T-cell (primary cell): ENCODE data around the gene UPF1. TPM values are rescaled to one million over a fixed set of nuclear protein-coding genes. Genes with fewer than 3 reads are reported as not detected.
A peak's percentile ranks its signal among the peaks of the same experiment; 100 is the strongest.

Source experiments
- ATAC-seq, 4 experiments: fragments of 200-7000 bp in 3 of 4; fragments of 150-1000 bp in 1 of 4; cut with Tn5 transposase; replicated peaks in 1 of 4; 1 replicate in 3 of 4; 2 replicates in 1 of 4; pipeline ENCODE4 v1.10.0; 2021; ENCODE audit warnings: moderate library complexity in 3 of 4, mild to moderate bottlenecking in 2 of 4, moderate number of reproducible peaks in 1 of 4
- CTCF ChIA-PET, 2 donors: fragments of 300-600 bp; sonication (Branson Sonifier 250); formaldehyde crosslinking; loops; one replicate each; lab custom pipeline; 2022; ENCODE audit warnings: antibody characterized with exemption in 2 of 2; lab: Charles Lee
- POLR2A ChIA-PET, 2 donors: fragments of 300-600 bp; sonication (Branson Sonifier 250); formaldehyde crosslinking; loops; one replicate each; lab custom pipeline; 2022; ENCODE audit warnings: antibody characterized with exemption in 2 of 2; lab: Charles Lee
- DNase-seq, 35 experiments: peaks; one replicate each; pipeline versions ENCODE4 v3.0.0 to v3.0.0-alpha.2; 2013 to 2023
- H3K27ac ChIP-seq: one replicate; pipeline ENCODE4 v1.5.1; 2013; ENCODE audit warnings: low read length
- H3K27me3 ChIP-seq, 2 experiments: replicated peaks in 1 of 2; 1 replicate in 1 of 2; 2 replicates in 1 of 2; pipeline versions ENCODE4 v1.6.1 to v1.7.0; 2013; ENCODE audit warnings: low read length in 1 of 2, mixed read lengths in 1 of 2; ENCODE audit not compliant: control insufficient read depth in 2 of 2, insufficient read depth in 2 of 2; ENCODE audit errors: extremely low read depth in 1 of 2
- H3K36me3 ChIP-seq, 2 donors: 1 replicate in 1 of 2; 2 replicates in 1 of 2; pipeline versions ENCODE4 v1.6.1 to v1.7.0; 2013; ENCODE audit warnings: low read length in 1 of 2; ENCODE audit not compliant: control insufficient read depth in 2 of 2, insufficient read depth in 1 of 2; ENCODE audit errors: extremely low read depth in 1 of 2
- H3K4me1 ChIP-seq, 2 experiments: 1 replicate in 1 of 2; 2 replicates in 1 of 2; pipeline versions ENCODE4 v1.6.1 to v1.7.0; 2013; ENCODE audit warnings: low read length in 2 of 2, mixed read lengths in 1 of 2; ENCODE audit not compliant: insufficient read depth in 2 of 2, control insufficient read depth in 1 of 2; ENCODE audit errors: extremely low read depth in 1 of 2
- H3K4me3 ChIP-seq, 2 donors: 1 replicate in 1 of 2; 2 replicates in 1 of 2; pipeline versions ENCODE4 v1.5.1 to v1.7.0; 2013; ENCODE audit warnings: mild to moderate bottlenecking in 2 of 2, low read length in 1 of 2, moderate library complexity in 1 of 2; ENCODE audit not compliant: control insufficient read depth in 1 of 2; ENCODE audit errors: extremely low read depth in 1 of 2
- H3K9me3 ChIP-seq: 2 replicates; pipeline ENCODE4 v1.7.0; 2013
- H3K27ac Mint-ChIP-seq, 2 donors: one replicate each; pipeline ENCODE4 v1.8.0; 2020 to 2021; ENCODE audit warnings: mild to moderate bottlenecking in 2 of 2, mixed read lengths in 2 of 2
- H3K27me3 Mint-ChIP-seq, 2 donors: one replicate each; pipeline ENCODE4 v1.8.0; 2021 to 2022; ENCODE audit warnings: mixed read lengths in 2 of 2
- H3K36me3 Mint-ChIP-seq: one replicate; pipeline ENCODE4 v1.8.0; 2021; ENCODE audit warnings: mixed read lengths
- H3K4me1 Mint-ChIP-seq, 3 donors: one replicate each; pipeline ENCODE4 v1.8.0; 2020 to 2022; ENCODE audit warnings: mixed read lengths in 3 of 3, mild to moderate bottlenecking in 1 of 3
- H3K4me3 Mint-ChIP-seq, 3 donors: one replicate each; pipeline ENCODE4 v1.8.0; 2020 to 2022; ENCODE audit warnings: mild to moderate bottlenecking in 3 of 3, mixed read lengths in 3 of 3, moderate library complexity in 3 of 3
- H3K9me3 Mint-ChIP-seq, 3 donors: one replicate each; pipeline ENCODE4 v1.8.0; 2020 to 2022; ENCODE audit warnings: mixed read lengths in 3 of 3
- WGBS: methylation state at CpG from one replicate; pipeline ENCODE4 v1.1.5; 2013; ENCODE audit warnings: missing lambda C conversion rate; ENCODE audit not compliant: insufficient coverage; 5-methylcytosine and 5-hydroxymethylcytosine counted together
- total RNA-seq, 35 experiments: library from RNA in 6 of 35; stranded (reverse) in 6 of 35; fragments of 120-200 nt in 1 of 35; gene quantifications; one replicate each; pipeline versions ENCODE4 v1.2.1 to v1.2.4 and lab custom pipeline; 2013 to 2026

UPF1 gene
- total RNA-seq, 5 donors from 2014 or later (not counting 1 experiment from before 2014, with no cell fraction given): 114 to 143 (median 127) TPM

GRCh38 chr19:18879579-18880373 lies 48.0 kb downstream of the UPF1 start:
- H3K27me3 ChIP-seq: no peaks in the 10 kb centered on the region
- 66% methylated on average over 12 of the region's 13 CpGs for WGBS
- Mint-ChIP-seq H3K4me1 (no peaks in the 10 kb centered on the region), H3K36me3 (no peaks in the 10 kb centered on the region), H3K27ac (no peak overlapping the region), H3K27me3 (no peaks in the 10 kb centered on the region), H3K9me3 (no peaks in the 10 kb centered on the region), H3K4me3 (no peak overlapping the region)
- H3K4me1 ChIP-seq: peaks cover 0 to 4% of the 10 kb centered on the region in 2 experiments
- H3K36me3 ChIP-seq: no peaks in the 10 kb centered on the region
- POLR2A ChIA-PET: no interaction called here
- no peaks in the 10 kb centered on the region for H3K9me3 ChIP-seq
- H3K27ac ChIP-seq: no peak overlapping the region
- CTCF ChIA-PET: no interaction called here
- DNase-seq: peak in 13 of 35 experiments; percentile 8 to 47 (median 18)
- peak; percentile 38 to 69 (median 50) for ATAC-seq
- no peak overlapping the region for H3K4me3 ChIP-seq

DNA sequence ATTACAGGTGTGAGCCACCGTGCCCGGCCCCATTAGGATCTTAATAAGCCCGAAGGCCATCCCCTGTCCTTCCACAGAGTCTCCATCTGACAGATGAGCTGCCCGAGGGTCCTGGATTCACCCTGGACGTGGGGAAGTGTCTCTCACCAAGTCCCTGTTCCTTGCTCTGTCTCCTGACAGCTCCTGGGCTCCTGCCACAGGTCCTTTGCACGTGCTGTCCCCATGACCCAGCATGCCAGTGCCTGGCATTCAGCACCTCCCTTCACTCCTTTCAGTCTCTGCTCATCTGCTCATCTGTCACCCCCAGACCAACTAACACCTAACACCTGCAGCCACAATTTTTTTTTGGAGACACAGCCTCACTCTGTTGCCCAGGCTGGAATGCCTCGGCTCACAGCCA lies 49.7 kb downstream of the UPF1 start:
- Mint-ChIP-seq H3K36me3 (no peaks in the 10 kb centered on the region), H3K9me3 (no peaks in the 10 kb centered on the region), H3K27me3 (no peaks in the 10 kb centered on the region), H3K4me3 (no peak overlapping the region), H3K27ac (no peak overlapping the region), H3K4me1 (no peaks in the 10 kb centered on the region)
- Histone ChIP-seq H3K9me3 (no peaks in the 10 kb centered on the region), H3K27me3 (peaks cover 0 to 4% of the 10 kb centered on the region in 2 experiments), H3K36me3 (no peaks in the 10 kb centered on the region), H3K4me3 (no peak overlapping the region), H3K27ac (no peak overlapping the region), H3K4me1 (peaks cover 0 to 4% of the 10 kb centered on the region in 2 experiments)
- POLR2A ChIA-PET: no interaction called here
- DNase-seq (no peak), ATAC-seq (no peak)
- WGBS: 87% methylated on average over 7 of the region's 7 CpGs
- CTCF ChIA-PET: no interaction called here

DNA sequence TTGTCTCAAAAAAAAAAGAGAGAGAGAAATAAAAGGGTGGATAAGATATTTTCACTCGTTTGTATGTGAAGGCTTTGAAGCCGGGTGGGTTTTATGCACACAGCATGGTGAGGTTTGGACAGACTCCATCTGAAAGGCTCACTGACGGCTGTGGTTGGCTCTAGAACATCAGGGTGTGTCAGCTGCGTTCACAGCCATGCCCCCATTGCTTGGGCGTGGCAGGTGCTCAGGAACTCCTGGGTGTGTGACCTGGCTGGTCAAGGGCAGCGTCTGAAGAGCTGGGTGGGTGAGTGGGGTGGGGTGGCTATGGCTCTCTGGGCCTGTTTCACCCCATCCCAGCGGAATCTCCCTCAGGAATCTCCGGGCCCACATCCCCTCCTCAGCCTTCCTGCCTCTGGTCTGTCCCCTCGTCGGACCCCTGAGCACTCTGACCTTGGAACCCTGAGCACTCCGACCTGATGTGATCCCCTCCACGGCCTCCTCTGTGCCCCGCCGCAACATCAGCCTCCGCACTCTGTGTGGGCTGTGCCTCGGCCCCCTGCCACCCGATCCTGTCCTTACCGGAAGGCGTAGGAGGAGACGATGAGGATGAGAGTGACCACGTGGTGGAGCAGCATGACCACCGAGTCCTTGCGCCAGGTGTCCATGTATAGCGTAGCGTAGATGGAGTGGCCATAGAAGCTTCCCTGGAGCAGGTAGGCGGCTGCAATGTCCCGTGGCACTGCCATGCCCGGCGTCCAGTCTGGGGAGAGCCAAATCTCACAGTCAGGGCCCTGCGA lies 52.0 kb downstream of the UPF1 start:
- no peaks in the 10 kb centered on the region for H3K9me3 Mint-ChIP-seq
- no peak for DNase-seq
- ATAC-seq: no peak
- no peaks in the 10 kb centered on the region for H3K9me3 ChIP-seq
- no peak overlapping the region for H3K27ac ChIP-seq
- ChIA-PET CTCF (no interaction called here), POLR2A (no interaction called here)
- 86% methylated on average over 27 of the region's 30 CpGs for WGBS
- H3K4me1 ChIP-seq: peaks cover 0 to 4% of the 10 kb centered on the region in 2 experiments
- H3K27ac Mint-ChIP-seq: no peak overlapping the region
- H3K36me3 ChIP-seq: no peaks in the 10 kb centered on the region
- H3K27me3 ChIP-seq: peaks cover 0 to 8% of the 10 kb centered on the region in 2 experiments
- H3K4me3 ChIP-seq: no peak overlapping the region
- H3K27me3 Mint-ChIP-seq: peaks cover 5 to 6% of the 10 kb centered on the region in 2 donors
- no peaks in the 10 kb centered on the region for H3K36me3 Mint-ChIP-seq
- no peak overlapping the region for H3K4me3 Mint-ChIP-seq
- H3K4me1 Mint-ChIP-seq: no peaks in the 10 kb centered on the region

DNA sequence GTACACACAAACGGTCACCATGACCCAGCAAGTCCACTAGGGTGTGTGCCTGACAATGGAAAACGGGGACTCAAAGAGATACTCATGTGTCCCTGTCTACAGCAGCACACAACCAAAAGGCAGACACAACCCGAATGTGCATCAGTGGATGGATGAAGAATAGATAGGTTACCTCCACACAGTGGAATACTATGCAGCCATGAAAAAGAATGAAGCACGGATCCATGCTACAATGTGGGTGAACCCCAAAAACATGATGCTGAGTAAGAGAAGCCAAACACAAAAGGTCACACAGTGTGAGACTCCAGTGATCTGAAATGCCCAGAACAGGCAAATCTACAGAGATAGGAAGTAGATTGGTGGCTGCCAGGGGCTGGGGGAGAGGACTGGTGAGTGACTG lies 55.2 kb downstream of the UPF1 start:
- H3K9me3 ChIP-seq: no peaks in the 10 kb centered on the region
- ATAC-seq (no peak), DNase-seq (no peak)
- H3K4me3 ChIP-seq: no peak overlapping the region
- H3K27ac ChIP-seq: no peak overlapping the region
- ChIA-PET POLR2A (no interaction called here), CTCF (no interaction called here)
- Mint-ChIP-seq H3K27me3 (peaks cover 9 to 12% of the 10 kb centered on the region in 2 donors), H3K4me3 (no peak overlapping the region), H3K27ac (no peak overlapping the region), H3K9me3 (no peaks in the 10 kb centered on the region), H3K4me1 (no peaks in the 10 kb centered on the region), H3K36me3 (no peaks in the 10 kb centered on the region)
- 70% methylated on average over 2 of the region's 4 CpGs for WGBS
- H3K36me3 ChIP-seq: no peaks in the 10 kb centered on the region
- H3K4me1 ChIP-seq: peaks cover 0 to 4% of the 10 kb centered on the region in 2 experiments
- peaks cover 0 to 20% of the 10 kb centered on the region in 2 experiments for H3K27me3 ChIP-seq

- DNase-seq: no peak
- no peak overlapping the region for H3K4me3 Mint-ChIP-seq
- no peaks in the 10 kb centered on the region for H3K36me3 Mint-ChIP-seq
- ChIA-PET CTCF (interaction anchor here in 1 of 2 donors (0.6 kb wide), 1 partner anchor 30 kb away, joined by 3 read pairs; no protein-coding TSS in a partner anchor), POLR2A (interaction anchor here in 1 of 2 donors (0.6 kb wide), 1 partner anchor 999 kb away, joined by 3 read pairs; no protein-coding TSS in a partner anchor)
- H3K9me3 Mint-ChIP-seq: no peaks in the 10 kb centered on the region
- peaks cover 20 to 29% of the 10 kb centered on the region in 2 donors for H3K27me3 Mint-ChIP-seq
- H3K27ac Mint-ChIP-seq: no peak overlapping the region
- no peak for ATAC-seq
- peaks cover 0 to 6% of the 10 kb centered on the region in 2 experiments for H3K4me1 ChIP-seq
- no peaks in the 10 kb centered on the region for H3K9me3 ChIP-seq
- 82% methylated on average over 6 of the region's 10 CpGs for WGBS
- H3K27ac ChIP-seq: no peak overlapping the region
- H3K4me3 ChIP-seq: no peak overlapping the region
- no peaks in the 10 kb centered on the region for H3K36me3 ChIP-seq
- no peaks in the 10 kb centered on the region for H3K4me1 Mint-ChIP-seq
- H3K27me3 ChIP-seq: peaks cover 0 to 39% of the 10 kb centered on the region in 2 experiments
Measured at GRCh38 chr19:18889949-18890745, 58.4 kb downstream of the UPF1 start.
